GM23338 (cell line): ENCODE results near the gene RIC1. TPM values are rescaled to one million over a fixed set of nuclear protein-coding genes. Genes with fewer than 3 reads are reported as not detected.

ENCODE experiments used
- ATAC-seq: fragments of 200-7000 bp; cut with Tn5 transposase; 3 replicates; pipeline ENCODE4 v1.9.1; 2020
- DNase-seq: peaks from one replicate; pipeline ENCODE4 v3.0.0-alpha.2; 2015; ENCODE audit warnings: low spot score
- H2AFZ ChIP-seq: fragments of 200-600 bp; sonication (generic); 2 replicates; pipeline ENCODE4 v1.8.0; 2016; ENCODE audit warnings: antibody characterized with exemption, mild to moderate bottlenecking, moderate library complexity
- H3F3A ChIP-seq: fragments of 200-600 bp; sonication (generic); replicated peaks from 2 replicates; pipeline ENCODE4 v1.8.0; 2017; ENCODE audit warnings: antibody characterized with exemption, mixed run types, low read depth
- H3K27ac ChIP-seq: fragments of 200-600 bp; sonication (generic); 2 replicates; pipeline ENCODE4 v1.6.1; 2016; ENCODE audit warnings: low read depth
- H3K27me3 ChIP-seq: fragments of 200-600 bp; sonication (generic); 2 replicates; pipeline ENCODE4 v1.8.0; 2016; ENCODE audit warnings: mild to moderate bottlenecking, mixed run types, moderate library complexity; ENCODE audit not compliant: insufficient read depth
- H3K36me3 ChIP-seq: fragments of 200-600 bp; sonication (generic); 2 replicates; pipeline ENCODE4 v1.8.0; 2016; ENCODE audit warnings: mild to moderate bottlenecking; ENCODE audit not compliant: insufficient read depth
- H3K4me1 ChIP-seq: fragments of 200-600 bp; sonication (generic); 2 replicates; pipeline ENCODE4 v1.8.0; 2016; ENCODE audit warnings: mild to moderate bottlenecking, moderate library complexity; ENCODE audit not compliant: insufficient read depth
- H3K4me2 ChIP-seq: fragments of 200-600 bp; sonication (generic); 2 replicates; pipeline ENCODE4 v1.7.1; 2017; ENCODE audit warnings: mixed run types
- H3K4me3 ChIP-seq: fragments of 200-600 bp; sonication (generic); 2 replicates; pipeline ENCODE4 v1.6.1; 2016; ENCODE audit warnings: mixed run types
- H3K79me2 ChIP-seq: fragments of 200-600 bp; sonication (generic); replicated peaks from 2 replicates; pipeline ENCODE4 v1.8.0; 2017; ENCODE audit warnings: mild to moderate bottlenecking; ENCODE audit not compliant: insufficient read depth
- H3K9me2 ChIP-seq: fragments of 200-600 bp; sonication (generic); 2 replicates; pipeline ENCODE4 v1.8.0; 2017; ENCODE audit not compliant: insufficient read depth
- H4K20me1 ChIP-seq: fragments of 200-600 bp; sonication (generic); replicated peaks from 2 replicates; pipeline ENCODE4 v1.8.0; 2017; ENCODE audit warnings: mild to moderate bottlenecking; ENCODE audit not compliant: insufficient read depth
- H3K27ac Mint-ChIP-seq: 2 replicates; pipeline ENCODE4 v1.8.0; 2020; ENCODE audit warnings: inconsistent platforms, mild to moderate bottlenecking, moderate library complexity, mixed read lengths
- H3K27me3 Mint-ChIP-seq: 3 replicates; pipeline ENCODE4 v1.8.0; 2022; ENCODE audit warnings: low read depth, mild to moderate bottlenecking, moderate library complexity, mixed read lengths, inconsistent platforms; ENCODE audit not compliant: insufficient read depth, poor library complexity
- H3K36me3 Mint-ChIP-seq: 3 replicates; pipeline ENCODE4 v1.8.0; 2021; ENCODE audit warnings: low read depth, mild to moderate bottlenecking, inconsistent platforms, moderate library complexity, mixed read lengths
- H3K4me1 Mint-ChIP-seq: 3 replicates; pipeline ENCODE4 v1.8.0; 2020; ENCODE audit warnings: mild to moderate bottlenecking, inconsistent platforms, mixed read lengths
- H3K4me3 Mint-ChIP-seq: 3 replicates; pipeline ENCODE4 v1.8.0; 2021; ENCODE audit warnings: moderate library complexity, mild to moderate bottlenecking, inconsistent platforms, mixed read lengths
- H3K9me3 Mint-ChIP-seq: 3 replicates; pipeline ENCODE4 v1.8.0; 2020; ENCODE audit warnings: moderate library complexity, mild to moderate bottlenecking, inconsistent platforms, mixed read lengths
- CREB1 ChIP-seq: fragments of 250-450 bp; sonication (Bioruptor Pico); IDR thresholded peaks from 2 replicates; pipeline ENCODE4 v1.5.0; 2020; ENCODE audit warnings: low read depth, mild to moderate bottlenecking, moderate library complexity
- EZH2 ChIP-seq: fragments of 200-600 bp; sonication (generic); IDR thresholded peaks from one replicate; pipeline ENCODE4 v1.8.0; 2017; ENCODE audit warnings: antibody characterized with exemption, mild to moderate bottlenecking, low read depth; ENCODE audit not compliant: unreplicated experiment
- EZH2phosphoT487 ChIP-seq: fragments of 200-600 bp; sonication (generic); IDR thresholded peaks from one replicate; pipeline ENCODE4 v1.8.1; 2018; ENCODE audit warnings: antibody characterized with exemption; ENCODE audit not compliant: unreplicated experiment
- JUNB ChIP-seq: IDR thresholded peaks from one replicate; pipeline ENCODE4 v1.6.1; 2016; ENCODE audit warnings: antibody characterized with exemption; ENCODE audit not compliant: unreplicated experiment
- NANOG ChIP-seq: IDR thresholded peaks from 2 replicates; pipeline ENCODE4 v1.6.1; 2016; ENCODE audit warnings: antibody characterized with exemption, borderline replicate concordance
- STAT1 ChIP-seq: IDR thresholded peaks from one replicate; pipeline ENCODE4 v1.6.1; 2016; ENCODE audit warnings: antibody characterized with exemption; ENCODE audit not compliant: unreplicated experiment
- ZNF114 ChIP-seq: fragments of 250-450 bp; sonication (Bioruptor Pico); IDR thresholded peaks from 2 replicates; pipeline ENCODE4 v1.5.0; 2020; ENCODE audit warnings: mild to moderate bottlenecking, moderate library complexity
- ZNF331 ChIP-seq: fragments of 250-450 bp; sonication (Bioruptor Pico); IDR thresholded peaks from 2 replicates; pipeline ENCODE4 v1.5.0; 2020; ENCODE audit warnings: low read depth, mild to moderate bottlenecking, moderate library complexity
- polyA plus RNA-seq: library from polyadenylated mRNA; unstranded; fragments of >200 nt; fragmentation: Nextera tagmentation; extraction: Ambion mirVana; gene quantifications from 2 replicates; pipeline ENCODE4 v1.2.1, GENCODE V29; 2016
- total RNA-seq: library from RNA; depleted of rRNA; stranded (reverse); fragments of >200 nt; shearing (Covaris generic); gene quantifications from 2 replicates; pipeline ENCODE4 v1.2.3, GENCODE V29; 2014
- TF ChIP-seq, protein P1 (sequence below): IDR thresholded peaks from 2 replicates; pipeline ENCODE4 v1.6.1; 2016; ENCODE audit warnings: antibody characterized with exemption
- TF ChIP-seq, protein P2 (sequence below): IDR thresholded peaks from one replicate; pipeline ENCODE4 v1.6.1; 2018; ENCODE audit warnings: antibody characterized with exemption; ENCODE audit not compliant: unreplicated experiment
- TF ChIP-seq, protein P3 (sequence below): fragments of 250-450 bp; sonication (Bioruptor Pico); IDR thresholded peaks from 2 replicates; pipeline ENCODE4 v1.5.0; 2020; ENCODE audit warnings: mild to moderate bottlenecking, moderate library complexity

Gene RIC1
- total and polyA plus RNA-seq, 2 experiments from 2014 or later = 7.8 to 34.9 TPM

DNA sequence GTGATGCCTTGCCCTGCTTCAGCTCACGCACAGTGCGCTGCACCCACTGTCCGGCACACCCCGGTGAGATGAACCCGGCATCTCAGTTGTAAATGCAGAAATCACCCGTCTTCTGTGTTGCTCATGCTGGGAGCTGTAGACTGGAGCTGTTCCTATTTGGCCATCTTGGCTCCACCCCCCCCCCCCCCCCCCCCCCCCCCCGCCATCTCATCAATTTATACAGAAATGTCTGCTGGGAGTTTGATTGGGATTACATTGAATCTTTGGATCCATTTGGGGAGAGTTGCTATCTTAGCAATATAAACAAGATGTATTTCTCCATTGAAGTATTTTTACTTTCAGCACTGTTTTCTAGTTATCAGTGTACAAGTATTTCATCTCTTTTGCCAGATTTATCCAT lies 55.2 kb downstream of the RIC1 start:
- no peak for DNase-seq
- H3K27ac Mint-ChIP-seq = no peak overlapping the region
- no peaks in the 10 kb centered on the region for H3K27me3 ChIP-seq
- no peak for ATAC-seq
- peaks cover 14% of the 10 kb centered on the region for H3K4me1 Mint-ChIP-seq
- peaks cover 50% of the 10 kb centered on the region for H3K36me3 Mint-ChIP-seq
- no peak overlapping the region for H3K27ac ChIP-seq
- H3F3A ChIP-seq = no peaks in the 10 kb centered on the region
- no peaks in the 10 kb centered on the region for H3K9me2 ChIP-seq
- H3K4me2 ChIP-seq = no peak overlapping the region
- no peaks in the 10 kb centered on the region for H3K27me3 Mint-ChIP-seq
- no peak overlapping the region for H3K4me3 ChIP-seq
- H3K79me2 ChIP-seq = peaks cover 71% of the 10 kb centered on the region
- H4K20me1 ChIP-seq = 0 out of 2 replicates have a peak, but pooled peaks cover 12% of the 10 kb centered on the region
- peaks cover 8% of the 10 kb centered on the region; the same call in 1 of the 2 replicates for H3K36me3 ChIP-seq
- no peak overlapping the region for H3K4me3 Mint-ChIP-seq
- no peak for TF ChIP-seq CREB1 (CRISPR knock-in tag)
- no peak for TF ChIP-seq STAT1
- TF ChIP-seq JUNB = no peak
- TF ChIP-seq EZH2 = no peak
- no peak for TF ChIP-seq EZH2phosphoT487
- TF ChIP-seq, protein P1, sequence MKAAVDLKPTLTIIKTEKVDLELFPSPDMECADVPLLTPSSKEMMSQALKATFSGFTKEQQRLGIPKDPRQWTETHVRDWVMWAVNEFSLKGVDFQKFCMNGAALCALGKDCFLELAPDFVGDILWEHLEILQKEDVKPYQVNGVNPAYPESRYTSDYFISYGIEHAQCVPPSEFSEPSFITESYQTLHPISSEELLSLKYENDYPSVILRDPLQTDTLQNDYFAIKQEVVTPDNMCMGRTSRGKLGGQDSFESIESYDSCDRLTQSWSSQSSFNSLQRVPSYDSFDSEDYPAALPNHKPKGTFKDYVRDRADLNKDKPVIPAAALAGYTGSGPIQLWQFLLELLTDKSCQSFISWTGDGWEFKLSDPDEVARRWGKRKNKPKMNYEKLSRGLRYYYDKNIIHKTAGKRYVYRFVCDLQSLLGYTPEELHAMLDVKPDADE = no peak
- TF ChIP-seq ZNF331 (CRISPR knock-in tag) = no peak
- TF ChIP-seq, protein P2, sequence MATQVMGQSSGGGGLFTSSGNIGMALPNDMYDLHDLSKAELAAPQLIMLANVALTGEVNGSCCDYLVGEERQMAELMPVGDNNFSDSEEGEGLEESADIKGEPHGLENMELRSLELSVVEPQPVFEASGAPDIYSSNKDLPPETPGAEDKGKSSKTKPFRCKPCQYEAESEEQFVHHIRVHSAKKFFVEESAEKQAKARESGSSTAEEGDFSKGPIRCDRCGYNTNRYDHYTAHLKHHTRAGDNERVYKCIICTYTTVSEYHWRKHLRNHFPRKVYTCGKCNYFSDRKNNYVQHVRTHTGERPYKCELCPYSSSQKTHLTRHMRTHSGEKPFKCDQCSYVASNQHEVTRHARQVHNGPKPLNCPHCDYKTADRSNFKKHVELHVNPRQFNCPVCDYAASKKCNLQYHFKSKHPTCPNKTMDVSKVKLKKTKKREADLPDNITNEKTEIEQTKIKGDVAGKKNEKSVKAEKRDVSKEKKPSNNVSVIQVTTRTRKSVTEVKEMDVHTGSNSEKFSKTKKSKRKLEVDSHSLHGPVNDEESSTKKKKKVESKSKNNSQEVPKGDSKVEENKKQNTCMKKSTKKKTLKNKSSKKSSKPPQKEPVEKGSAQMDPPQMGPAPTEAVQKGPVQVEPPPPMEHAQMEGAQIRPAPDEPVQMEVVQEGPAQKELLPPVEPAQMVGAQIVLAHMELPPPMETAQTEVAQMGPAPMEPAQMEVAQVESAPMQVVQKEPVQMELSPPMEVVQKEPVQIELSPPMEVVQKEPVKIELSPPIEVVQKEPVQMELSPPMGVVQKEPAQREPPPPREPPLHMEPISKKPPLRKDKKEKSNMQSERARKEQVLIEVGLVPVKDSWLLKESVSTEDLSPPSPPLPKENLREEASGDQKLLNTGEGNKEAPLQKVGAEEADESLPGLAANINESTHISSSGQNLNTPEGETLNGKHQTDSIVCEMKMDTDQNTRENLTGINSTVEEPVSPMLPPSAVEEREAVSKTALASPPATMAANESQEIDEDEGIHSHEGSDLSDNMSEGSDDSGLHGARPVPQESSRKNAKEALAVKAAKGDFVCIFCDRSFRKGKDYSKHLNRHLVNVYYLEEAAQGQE = no peak
- TF ChIP-seq ZNF114 (CRISPR knock-in tag) = no peak
- no peak for TF ChIP-seq NANOG
- TF ChIP-seq, protein P3, sequence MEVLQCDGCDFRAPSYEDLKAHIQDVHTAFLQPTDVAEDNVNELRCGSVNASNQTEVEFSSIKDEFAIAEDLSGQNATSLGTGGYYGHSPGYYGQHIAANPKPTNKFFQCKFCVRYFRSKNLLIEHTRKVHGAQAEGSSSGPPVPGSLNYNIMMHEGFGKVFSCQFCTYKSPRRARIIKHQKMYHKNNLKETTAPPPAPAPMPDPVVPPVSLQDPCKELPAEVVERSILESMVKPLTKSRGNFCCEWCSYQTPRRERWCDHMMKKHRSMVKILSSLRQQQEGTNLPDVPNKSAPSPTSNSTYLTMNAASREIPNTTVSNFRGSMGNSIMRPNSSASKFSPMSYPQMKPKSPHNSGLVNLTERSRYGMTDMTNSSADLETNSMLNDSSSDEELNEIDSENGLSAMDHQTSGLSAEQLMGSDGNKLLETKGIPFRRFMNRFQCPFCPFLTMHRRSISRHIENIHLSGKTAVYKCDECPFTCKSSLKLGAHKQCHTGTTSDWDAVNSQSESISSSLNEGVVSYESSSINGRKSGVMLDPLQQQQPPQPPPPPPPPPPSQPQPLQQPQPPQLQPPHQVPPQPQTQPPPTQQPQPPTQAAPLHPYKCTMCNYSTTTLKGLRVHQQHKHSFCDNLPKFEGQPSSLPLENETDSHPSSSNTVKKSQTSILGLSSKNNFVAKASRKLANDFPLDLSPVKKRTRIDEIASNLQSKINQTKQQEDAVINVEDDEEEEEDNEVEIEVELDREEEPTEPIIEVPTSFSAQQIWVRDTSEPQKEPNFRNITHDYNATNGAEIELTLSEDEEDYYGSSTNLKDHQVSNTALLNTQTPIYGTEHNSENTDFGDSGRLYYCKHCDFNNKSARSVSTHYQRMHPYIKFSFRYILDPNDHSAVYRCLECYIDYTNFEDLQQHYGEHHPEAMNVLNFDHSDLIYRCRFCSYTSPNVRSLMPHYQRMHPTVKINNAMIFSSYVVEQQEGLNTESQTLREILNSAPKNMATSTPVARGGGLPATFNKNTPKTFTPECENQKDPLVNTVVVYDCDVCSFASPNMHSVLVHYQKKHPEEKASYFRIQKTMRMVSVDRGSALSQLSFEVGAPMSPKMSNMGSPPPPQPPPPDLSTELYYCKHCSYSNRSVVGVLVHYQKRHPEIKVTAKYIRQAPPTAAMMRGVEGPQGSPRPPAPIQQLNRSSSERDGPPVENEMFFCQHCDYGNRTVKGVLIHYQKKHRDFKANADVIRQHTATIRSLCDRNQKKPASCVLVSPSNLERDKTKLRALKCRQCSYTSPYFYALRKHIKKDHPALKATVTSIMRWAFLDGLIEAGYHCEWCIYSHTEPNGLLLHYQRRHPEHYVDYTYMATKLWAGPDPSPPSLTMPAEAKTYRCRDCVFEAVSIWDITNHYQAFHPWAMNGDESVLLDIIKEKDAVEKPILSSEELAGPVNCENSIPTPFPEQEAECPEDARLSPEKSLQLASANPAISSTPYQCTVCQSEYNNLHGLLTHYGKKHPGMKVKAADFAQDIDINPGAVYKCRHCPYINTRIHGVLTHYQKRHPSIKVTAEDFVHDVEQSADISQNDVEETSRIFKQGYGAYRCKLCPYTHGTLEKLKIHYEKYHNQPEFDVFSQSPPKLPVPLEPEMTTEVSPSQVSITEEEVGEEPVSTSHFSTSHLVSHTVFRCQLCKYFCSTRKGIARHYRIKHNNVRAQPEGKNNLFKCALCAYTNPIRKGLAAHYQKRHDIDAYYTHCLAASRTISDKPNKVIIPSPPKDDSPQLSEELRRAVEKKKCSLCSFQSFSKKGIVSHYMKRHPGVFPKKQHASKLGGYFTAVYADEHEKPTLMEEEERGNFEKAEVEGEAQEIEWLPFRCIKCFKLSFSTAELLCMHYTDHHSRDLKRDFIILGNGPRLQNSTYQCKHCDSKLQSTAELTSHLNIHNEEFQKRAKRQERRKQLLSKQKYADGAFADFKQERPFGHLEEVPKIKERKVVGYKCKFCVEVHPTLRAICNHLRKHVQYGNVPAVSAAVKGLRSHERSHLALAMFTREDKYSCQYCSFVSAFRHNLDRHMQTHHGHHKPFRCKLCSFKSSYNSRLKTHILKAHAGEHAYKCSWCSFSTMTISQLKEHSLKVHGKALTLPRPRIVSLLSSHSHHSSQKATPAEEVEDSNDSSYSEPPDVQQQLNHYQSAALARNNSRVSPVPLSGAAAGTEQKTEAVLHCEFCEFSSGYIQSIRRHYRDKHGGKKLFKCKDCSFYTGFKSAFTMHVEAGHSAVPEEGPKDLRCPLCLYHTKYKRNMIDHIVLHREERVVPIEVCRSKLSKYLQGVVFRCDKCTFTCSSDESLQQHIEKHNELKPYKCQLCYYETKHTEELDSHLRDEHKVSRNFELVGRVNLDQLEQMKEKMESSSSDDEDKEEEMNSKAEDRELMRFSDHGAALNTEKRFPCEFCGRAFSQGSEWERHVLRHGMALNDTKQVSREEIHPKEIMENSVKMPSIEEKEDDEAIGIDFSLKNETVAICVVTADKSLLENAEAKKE (CRISPR knock-in tag) = no peak
- no peak overlapping the region for H2AFZ ChIP-seq
- H3K4me1 ChIP-seq = peaks cover 9% of the 10 kb centered on the region
- H3K9me3 Mint-ChIP-seq = peaks cover 44% of the 10 kb centered on the region
